SK-N-SH (cell line): ENCODE results near the gene ULBP1. TPM values are rescaled to one million over a fixed set of nuclear protein-coding genes. Genes with fewer than 3 reads are reported as not detected.
A peak's percentile ranks its signal among the peaks of the same experiment; 100 is the strongest.

Source experiments
- CTCF ChIA-PET: fragments of 300-600, 350-600 bp; formaldehyde crosslinking; extraction: SDS; loops from one replicate; lab custom pipeline; 2021; lab: Yijun Ruan, JAX
- POLR2A ChIA-PET: fragments of 350-600 bp; sonication (Branson Sonifier 250); formaldehyde crosslinking; extraction: SDS; loops from one replicate; lab custom pipeline; 2020; ENCODE audit warnings: antibody characterized with exemption, inconsistent platforms; lab: Yijun Ruan, JAX
- DNase-seq: peaks from one replicate; pipeline ENCODE4 v3.0.0; 2012
- H2AFZ ChIP-seq: fragments of 200-600 bp; sonication (generic); 2 replicates; pipeline ENCODE4 v1.8.1; 2016; ENCODE audit warnings: antibody characterized with exemption, mild to moderate bottlenecking, low read depth
- H3F3A ChIP-seq: fragments of 200-600 bp; sonication (generic); replicated peaks from 2 replicates; pipeline ENCODE3; 2016; ENCODE audit warnings: antibody characterized with exemption, mild to moderate bottlenecking; ENCODE audit not compliant: insufficient read depth
- H3K27ac ChIP-seq, 2 experiments: fragments of 200-500 bp in 1 of 2; fragments of 200-600 bp in 1 of 2; sonication (Bioruptor generic) in 1 of 2; sonication (generic), shearing (Covaris generic) in 1 of 2; 2 replicates each; pipeline versions ENCODE4 v1.5.1 to v1.6.1; 2014 to 2016; ENCODE audit warnings: low read depth in 2 of 2, inconsistent platforms in 1 of 2, low read length in 1 of 2, mild to moderate bottlenecking in 1 of 2, mixed read lengths in 1 of 2
- H3K27me3 ChIP-seq: fragments of 200-600 bp; sonication (generic), shearing (Covaris generic); 2 replicates; pipeline ENCODE4 v1.6.1; 2016; ENCODE audit warnings: mixed run types; ENCODE audit not compliant: insufficient read depth
- H3K36me3 ChIP-seq, 2 experiments: fragments of 200-500 bp in 1 of 2; fragments of 200-600 bp in 1 of 2; sonication (Bioruptor generic) in 1 of 2; sonication (generic) in 1 of 2; replicated peaks in 1 of 2; 2 replicates each; pipeline versions ENCODE3 to v1.5.1; 2014 to 2016; ENCODE audit warnings: low read length in 1 of 2, mild to moderate bottlenecking in 1 of 2; ENCODE audit not compliant: insufficient read depth in 2 of 2, control insufficient read depth in 1 of 2
- H3K4me1 ChIP-seq, 2 experiments: fragments of 200-500 bp in 1 of 2; fragments of 200-600 bp in 1 of 2; sonication (Bioruptor generic) in 1 of 2; sonication (generic), shearing (Covaris generic) in 1 of 2; 2 replicates each; pipeline versions ENCODE4 v1.5.1 to v1.6.1; 2014 to 2016; ENCODE audit warnings: low read depth in 1 of 2, low read length in 1 of 2, mixed run types in 1 of 2; ENCODE audit not compliant: insufficient read depth in 2 of 2, control insufficient read depth in 1 of 2
- H3K4me2 ChIP-seq: fragments of 200-600 bp; sonication (generic), shearing (Covaris generic); 2 replicates; pipeline ENCODE4 v1.6.1; 2017; ENCODE audit warnings: mixed run types
- H3K4me3 ChIP-seq, 2 experiments: fragments of 200-500 bp in 1 of 2; fragments of 200-600 bp in 1 of 2; sonication (Bioruptor generic) in 1 of 2; sonication (generic), shearing (Covaris generic) in 1 of 2; 2 replicates each; pipeline versions ENCODE4 v1.5.1 to v1.8.1; 2014 to 2016; ENCODE audit warnings: low read depth in 2 of 2, inconsistent platforms in 1 of 2, low read length in 1 of 2, mild to moderate bottlenecking in 1 of 2, mixed read lengths in 1 of 2, moderate library complexity in 1 of 2
- H3K79me2 ChIP-seq: fragments of 200-600 bp; sonication (generic); 2 replicates; pipeline ENCODE4 v1.8.1; 2017; ENCODE audit warnings: mild to moderate bottlenecking; ENCODE audit not compliant: insufficient read depth
- H3K9ac ChIP-seq: fragments of 200-600 bp; sonication (generic); 2 replicates; pipeline ENCODE4 v1.6.1; 2017; ENCODE audit warnings: mixed run types
- H3K9me2 ChIP-seq: fragments of 200-600 bp; sonication (generic); 2 replicates; pipeline ENCODE4 v1.6.1; 2017; ENCODE audit warnings: mixed run types
- H3K9me3 ChIP-seq: fragments of 200-600 bp; sonication (generic); 2 replicates; pipeline ENCODE4 v1.6.1; 2017; ENCODE audit warnings: mixed run types, mild to moderate bottlenecking, moderate library complexity
- H4K20me1 ChIP-seq: fragments of 200-600 bp; sonication (generic); 2 replicates; pipeline ENCODE4 v1.6.1; 2017; ENCODE audit warnings: mild to moderate bottlenecking, mixed run types; ENCODE audit not compliant: insufficient read depth
- CHD2 ChIP-seq: fragments of 150-350 bp; IDR thresholded peaks from 2 replicates; pipeline ENCODE4 v1.6.1; 2018; ENCODE audit warnings: low read length; ENCODE audit not compliant: partially characterized antibody
- CTCF ChIP-seq: fragments of 200-600 bp; sonication (generic); IDR thresholded peaks from 2 replicates; pipeline ENCODE4 v1.6.1; 2017; ENCODE audit warnings: antibody characterized with exemption, mild to moderate bottlenecking, moderate library complexity
- ELF1 ChIP-seq: IDR thresholded peaks from 2 replicates; pipeline ENCODE4 v1.4.0; 2012
- EP300 ChIP-seq, 2 experiments: IDR thresholded peaks; 2 replicates each; pipeline versions ENCODE4 v1.4.0 to v1.6.1; 2012; ENCODE audit warnings: borderline replicate concordance in 1 of 2, low read depth in 1 of 2, low read length in 1 of 2
- FOXJ3 ChIP-seq: sonication (generic); formaldehyde crosslinking; IDR thresholded peaks from 2 replicates; pipeline ENCODE4 v1.5.1; 2020; ENCODE audit warnings: mild to moderate bottlenecking, missing genetic modification reagents
- GATA2 ChIP-seq: sonication (generic); formaldehyde crosslinking; IDR thresholded peaks from 2 replicates; pipeline ENCODE4 v1.5.0; 2020; ENCODE audit warnings: mild to moderate bottlenecking, missing genetic modification reagents
- MXI1 ChIP-seq: IDR thresholded peaks from 2 replicates; pipeline ENCODE4 v1.6.1; 2012; ENCODE audit warnings: mild to moderate bottlenecking, low read depth, low read length, improper control_type of control experiment
- POLR2AphosphoS5 ChIP-seq: IDR thresholded peaks from 2 replicates; pipeline ENCODE4 v1.6.1; 2012; ENCODE audit warnings: low read depth, low read length
- RAD21 ChIP-seq: IDR thresholded peaks from 2 replicates; pipeline ENCODE4 v1.6.1; 2012; ENCODE audit warnings: mild to moderate bottlenecking, low read length
- SIN3A ChIP-seq: IDR thresholded peaks from 2 replicates; pipeline ENCODE4 v1.6.1; 2012; ENCODE audit warnings: low read depth, mild to moderate bottlenecking, low read length, moderate library complexity, borderline replicate concordance
- TCF12 ChIP-seq: IDR thresholded peaks from 2 replicates; pipeline ENCODE4 v1.4.0; 2012
- YY1 ChIP-seq: IDR thresholded peaks from 2 replicates; pipeline ENCODE4 v1.4.0; 2012; ENCODE audit warnings: low read depth, mild to moderate bottlenecking
- WGBS: methylation state at CpG from one replicate; pipeline ENCODE4 v1.1.6; 2017; ENCODE audit warnings: low lambda C conversion rate; 5-methylcytosine and 5-hydroxymethylcytosine counted together
- polyA plus RNA-seq, 3 experiments: library from polyadenylated mRNA; depleted of rRNA; stranded (reverse); fragments of >200 nt; gene quantifications; 2 replicates each; pipeline ENCODE4 v1.2.3, GENCODE V29; 2012

The ULBP1 gene
- polyA plus RNA-seq, 1 of the 3 experiments (the other 2 are of a cell fraction) = 0.02 TPM

- Histone ChIP-seq H3K79me2 (no peaks in the 10 kb centered on the region), H3K27ac (no peak overlapping the region), H3K4me3 (peak overlapping the region; percentile 56 to 63), H3K9me2 (no peaks in the 10 kb centered on the region), H3K27me3 (peaks cover 22% of the 10 kb centered on the region), H3K9ac (no peak overlapping the region), H4K20me1 (no peaks in the 10 kb centered on the region), H3K4me2 (peak overlapping the region; percentile 88; the same call in 1 of the 2 replicates), H3K9me3 (no peaks in the 10 kb centered on the region), H2AFZ (peak overlapping the region; percentile 88; the same call in 1 of the 2 replicates), H3K4me1 (peaks cover 0 to 3% of the 10 kb centered on the region in 2 experiments; a peak in 1 of 4 replicates), H3F3A (no peaks in the 10 kb centered on the region), H3K36me3 (no peaks in the 10 kb centered on the region)
- no peak for DNase-seq
- no peak for TF ChIP-seq GATA2 (CRISPR knock-in tag)
- no peak for TF ChIP-seq SIN3A
- no peak for TF ChIP-seq FOXJ3 (CRISPR knock-in tag)
- no peak for TF ChIP-seq POLR2AphosphoS5
- no peak for TF ChIP-seq ELF1
- TF ChIP-seq TCF12 = no peak
- no peak for TF ChIP-seq MXI1
- no peak for TF ChIP-seq EP300 (IDR thresholded peaks at IDR 0.05; ENCODE audit: borderline replicate concordance in 1 of 2, low read depth in 1 of 2, low read length in 1 of 2)
- TF ChIP-seq CTCF = no peak
- ChIA-PET POLR2A (no interaction called here), CTCF (interaction anchor here (0.6 to 2.2 kb wide), 4 partner anchors 9 to 64 kb away, joined by 3 to 7 read pairs (median 4); partner anchors contain the start of gene ULBP3)
- WGBS = 57% methylated on average over 8 of the region's 14 CpGs
These were observed 42.3 kb downstream of the ULBP1 start for GRCh38 chr6:150005761-150006651.

DNA sequence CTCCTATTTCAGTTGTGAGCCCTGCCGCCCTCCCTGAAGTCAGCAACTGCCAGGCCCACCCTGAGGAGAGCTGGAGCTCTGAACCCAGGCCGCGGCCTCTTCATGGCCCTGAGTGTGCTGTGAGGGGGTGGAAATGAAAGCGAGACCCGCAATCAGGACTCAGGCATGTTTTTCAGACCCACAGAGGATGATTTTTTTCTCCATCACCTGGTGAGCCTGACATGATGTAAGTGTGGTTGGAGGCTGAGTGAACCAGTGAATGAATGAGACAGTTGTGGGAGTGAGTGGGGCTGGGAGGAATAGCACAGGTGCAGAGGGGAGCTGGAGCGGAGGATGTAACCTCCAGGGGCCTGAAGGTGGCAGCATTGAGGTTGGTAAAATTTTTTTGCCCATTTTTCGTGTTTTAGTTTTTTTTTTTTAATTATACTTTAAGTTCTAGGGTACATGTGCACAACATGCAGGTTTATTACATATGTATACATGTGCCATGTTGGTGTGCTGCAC is 43.3 kb downstream of the ULBP1 start:
- Histone ChIP-seq H3K9me3 (no peaks in the 10 kb centered on the region), H3K4me3 (no peak overlapping the region; a peak in 1 of 4 replicates), H3K9me2 (no peaks in the 10 kb centered on the region), H4K20me1 (no peaks in the 10 kb centered on the region), H3K36me3 (no peaks in the 10 kb centered on the region), H3F3A (no peaks in the 10 kb centered on the region), H3K9ac (no peak overlapping the region), H3K27ac (no peak overlapping the region), H3K27me3 (peaks cover 22% of the 10 kb centered on the region), H2AFZ (no peak overlapping the region), H3K4me2 (no peak overlapping the region), H3K79me2 (no peaks in the 10 kb centered on the region), H3K4me1 (peaks cover 0 to 3% of the 10 kb centered on the region in 2 experiments; a peak in 1 of 4 replicates)
- 33% methylated on average over 7 of the region's 7 CpGs for WGBS
- ChIA-PET CTCF (interaction anchor here (0.6 to 2.2 kb wide), 5 partner anchors 10 to 169 kb away, joined by 3 to 7 read pairs (median 4); partner anchors contain the start of gene ULBP3), POLR2A (no interaction called here)
- DNase-seq = peak; percentile 61
- TF ChIP-seq RAD21 (peak; percentile 15; the same call in 1 of the 2 replicates), CTCF (peak; percentile 62), YY1 (no peak), CHD2 (no peak)
